Esophagus squamous epithelium (tissue), 4 donors: Measurements from ENCODE around the gene BMPER.

Source experiments
- CTCF ChIP-seq, 6 experiments: fragments of 450-650 bp in 4 of 6; fragments of 200-600 bp in 2 of 6; sonication (generic) in 2 of 6; IDR thresholded peaks; one replicate each; pipeline ENCODE4 v1.5.1; 2016 to 2019; ENCODE audit warnings: antibody characterized with exemption in 6 of 6, mild to moderate bottlenecking in 4 of 6, moderate library complexity in 4 of 6
- POLR2A ChIP-seq, 4 donors: fragments of 450-650 bp; IDR thresholded peaks; one replicate each; pipeline ENCODE4 v1.6.1; 2017; ENCODE audit warnings: antibody characterized with exemption in 4 of 4, mild to moderate bottlenecking in 4 of 4, moderate library complexity in 3 of 4

DNA sequence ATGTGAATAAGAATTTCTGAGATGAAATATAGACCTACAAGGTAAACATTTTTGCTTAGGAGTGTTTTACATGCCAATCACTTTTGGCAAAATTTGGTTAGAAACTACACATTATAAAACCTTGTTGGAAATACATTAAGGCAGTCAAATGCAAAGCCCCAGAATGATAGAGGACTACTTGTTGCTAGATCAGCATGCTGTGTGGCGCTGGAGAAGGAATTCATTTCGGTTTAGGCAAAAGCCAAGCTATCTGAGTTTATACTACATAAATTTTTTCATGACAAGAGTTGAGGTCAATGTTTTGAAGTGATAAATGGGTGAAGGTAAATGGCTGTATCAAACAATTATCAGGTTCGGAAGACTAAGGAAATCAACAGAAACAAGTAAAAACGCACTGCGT, 2.3 kb downstream of the BMPER start:
- TF ChIP-seq POLR2A (IDR thresholded peaks at IDR 0.05), result no peak
- no peak for TF ChIP-seq CTCF (IDR thresholded peaks at IDR 0.05)
